Mammary microvascular endothelial cell (primary cell): ENCODE data around the gene SLC25A25. TPM values are rescaled to one million over a fixed set of nuclear protein-coding genes. Genes with fewer than 3 reads are reported as not detected.

Experiments
- total RNA-seq: library from RNA; depleted of rRNA; stranded (reverse); fragments of >200 nt; gene quantifications from 2 replicates; pipeline ENCODE4 v1.2.3, GENCODE V29; 2015

The SLC25A25 gene
- total RNA-seq: 24.5 and 26.8 TPM in 2 replicates

DNA sequence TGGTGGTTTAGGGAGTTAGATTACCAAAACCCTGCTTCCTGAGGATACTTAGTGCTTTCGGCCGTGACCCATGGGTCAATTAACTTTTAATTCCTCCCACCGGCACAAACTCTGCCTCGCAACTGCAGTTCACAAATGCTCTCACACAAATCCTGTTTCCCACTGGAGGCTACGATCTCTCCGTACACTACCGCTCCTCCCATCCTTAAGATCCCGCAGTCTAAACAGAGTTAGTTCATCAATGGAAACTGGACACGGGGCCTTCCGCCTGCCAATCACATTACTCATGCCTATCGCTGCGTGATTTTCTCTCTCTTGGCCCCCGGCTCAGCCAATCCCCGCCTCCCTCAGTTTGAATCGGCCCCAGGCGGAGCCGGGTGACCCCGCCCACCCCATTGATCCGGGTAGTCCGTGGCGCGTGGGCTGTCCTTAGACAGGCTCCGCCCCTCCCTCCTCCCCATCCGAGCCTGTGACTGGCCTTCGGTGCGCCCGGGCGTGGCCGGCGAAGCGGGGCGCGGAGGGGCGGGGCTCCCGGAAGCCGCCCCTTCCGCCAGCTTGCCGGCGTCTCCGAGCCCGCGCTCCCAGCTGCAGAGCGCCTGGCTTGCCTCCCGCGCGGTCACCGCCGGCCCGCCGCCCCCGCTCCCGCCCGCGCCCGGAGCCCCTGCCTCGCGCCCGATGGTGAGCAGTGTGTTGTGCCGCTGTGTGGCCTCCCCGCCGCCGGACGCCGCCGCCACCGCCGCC is at the start of gene SLC25A25:
SLC25A25 (plus strand) TSS at position 588 of the 741 bp plus-strand sequence; CDS start at position 676, 88 bp downstream.

DNA sequence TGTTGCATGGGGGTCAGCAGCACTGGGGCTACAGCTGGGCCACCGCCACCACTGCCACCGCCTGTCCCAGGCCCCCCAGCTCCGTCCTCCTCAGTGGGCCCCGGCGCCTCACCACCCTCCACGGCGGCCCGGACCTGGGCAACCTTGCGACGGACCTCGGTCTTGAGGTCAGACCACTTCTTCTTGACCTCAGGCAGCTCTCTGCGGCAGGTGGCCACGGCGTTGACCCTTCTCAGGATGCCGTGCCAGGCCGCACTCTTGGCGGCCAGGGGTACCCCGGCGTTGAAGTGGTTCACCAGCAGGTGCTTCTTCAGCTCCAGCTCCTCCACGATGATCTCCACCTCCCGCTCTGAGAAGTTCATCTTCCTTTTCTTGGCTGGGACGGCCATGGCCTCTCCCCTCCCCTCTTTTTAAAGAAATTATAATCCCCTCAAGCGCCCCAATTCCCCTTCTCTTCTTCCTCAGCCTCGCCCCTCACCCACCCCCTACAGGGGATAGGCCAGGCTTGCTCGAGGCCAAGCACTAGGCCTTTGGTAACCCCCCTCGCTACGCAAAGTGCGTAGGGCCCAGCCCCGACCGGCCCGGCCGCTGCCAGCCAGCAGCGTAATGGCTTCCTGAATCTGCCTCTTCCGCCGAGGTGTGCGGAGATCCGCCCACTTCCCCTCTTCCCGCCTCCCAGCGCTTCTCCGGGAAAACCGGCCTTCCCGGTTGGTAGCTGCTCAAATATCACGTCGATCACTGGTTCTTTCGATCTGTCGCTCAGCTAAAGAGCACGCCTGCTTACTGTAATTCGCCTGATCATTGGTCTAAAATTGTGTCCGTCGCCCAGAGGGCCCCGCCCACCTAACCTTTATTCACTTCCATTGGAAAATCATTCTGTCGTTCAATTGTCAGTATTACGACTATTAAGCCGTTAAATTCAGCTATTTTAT is 1.1 kb upstream of the SLC25A25 start, which contains the start of gene NAIF1:
NAIF1 (minus strand) TSS at position 608 of the 932 bp plus-strand sequence; CDS start at position 389, 219 bp downstream.

DNA sequence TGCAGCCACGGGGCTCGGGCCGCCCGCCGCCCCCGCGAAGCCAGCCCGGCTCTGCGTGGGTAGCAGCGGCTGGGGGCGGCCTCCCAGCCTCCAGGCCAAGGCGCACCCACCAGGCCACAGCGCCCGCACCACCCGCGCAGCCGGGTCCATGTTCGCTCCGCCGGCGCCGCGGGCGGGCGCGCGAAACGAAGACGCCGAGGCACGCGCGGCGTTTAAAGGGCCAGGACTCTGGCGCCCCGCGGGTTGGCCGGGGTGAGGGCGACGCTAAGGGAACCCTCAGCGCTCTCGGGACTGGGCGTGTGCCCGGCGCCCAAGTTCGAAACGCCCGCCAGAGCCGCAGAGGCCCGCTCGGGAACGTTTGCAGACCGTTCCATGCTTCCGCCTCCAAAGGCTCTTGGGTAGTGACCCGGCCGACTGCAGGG is 59.5 kb downstream of the SLC25A25 start, which contains the start of gene PTGES2:
PTGES2 (minus strand) TSS at position 162 of the 422 bp plus-strand sequence; CDS start at position 150, 12 bp downstream.

DNA sequence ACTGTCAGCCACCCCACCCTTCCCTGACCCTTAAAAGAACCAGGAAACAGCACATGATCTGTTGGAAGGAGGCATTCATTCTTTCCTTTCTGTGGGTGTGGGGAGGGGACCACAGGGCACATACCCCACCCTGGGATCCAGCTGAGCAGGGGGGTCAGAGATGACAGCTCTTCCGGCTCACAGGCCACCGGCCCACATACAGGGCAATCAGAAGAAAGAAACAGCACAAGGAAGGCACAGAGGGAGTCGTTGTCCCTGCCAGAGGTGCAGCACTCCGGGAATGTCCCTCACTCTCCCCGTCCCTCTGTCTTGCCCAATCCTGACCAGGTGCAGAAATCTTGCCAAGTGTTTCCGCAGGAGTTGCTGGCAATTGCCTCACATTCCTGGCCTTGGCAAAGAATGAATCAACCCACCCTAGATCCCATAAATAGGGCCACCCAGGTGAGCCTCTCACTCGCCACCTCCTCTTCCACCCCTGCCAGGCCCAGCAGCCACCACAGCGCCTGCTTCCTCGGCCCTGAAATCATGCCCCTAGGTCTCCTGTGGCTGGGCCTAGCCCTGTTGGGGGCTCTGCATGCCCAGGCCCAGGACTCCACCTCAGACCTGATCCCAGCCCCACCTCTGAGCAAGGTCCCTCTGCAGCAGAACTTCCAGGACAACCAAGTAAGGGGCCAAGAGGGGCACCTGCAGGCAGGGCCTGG is 81.1 kb downstream of the SLC25A25 start, which contains the start of gene LCN2:
LCN2 (plus strand) TSS at position 453 of the 701 bp plus-strand sequence; CDS start at position 526, 73 bp downstream.

Other genes with a start within 250 kb of the SLC25A25 start
- 378 and 433 TPM in 2 replicates for gene ENG, start 213.6 kb upstream of the SLC25A25 start, total RNA-seq
- gene AK1, start 190.6 kb upstream of the SLC25A25 start, total RNA-seq: 55.0 and 101 TPM in 2 replicates
- 29.6 and 37.4 TPM in 2 replicates for gene ST6GALNAC6, start 168.6 kb upstream of the SLC25A25 start, total RNA-seq
- gene ST6GALNAC4, start 151.2 kb upstream of the SLC25A25 start, total RNA-seq: 73.9 and 82.3 TPM in 2 replicates
- 0.34 and 1.3 TPM in 2 replicates for gene PIP5KL1, start 137.5 kb upstream of the SLC25A25 start, total RNA-seq
- gene DPM2, start 130.4 kb upstream of the SLC25A25 start, total RNA-seq: 20.5 and 23.8 TPM in 2 replicates
- gene EEIG1, start 87.2 kb upstream of the SLC25A25 start, total RNA-seq: 3.1 and 19.4 TPM in 2 replicates
- 7.6 and 9.0 TPM in 2 replicates for gene NAIF1, start 912 bp upstream of the SLC25A25 start, total RNA-seq
- 61.8 and 68.0 TPM in 2 replicates for gene PTGES2, start 59.5 kb downstream of the SLC25A25 start, total RNA-seq
- not detected in 2 replicates for gene LCN2, start 81.2 kb downstream of the SLC25A25 start, total RNA-seq
- gene BBLN, start 92.0 kb downstream of the SLC25A25 start, total RNA-seq: 136 and 182 TPM in 2 replicates
- gene CIZ1, start 123.3 kb downstream of the SLC25A25 start, total RNA-seq: 46.6 and 60.8 TPM in 2 replicates
- not detected in 2 replicates for gene DNM1, start 135.1 kb downstream of the SLC25A25 start, total RNA-seq
- 52.0 and 60.3 TPM in 2 replicates for gene GOLGA2, start 207.8 kb downstream of the SLC25A25 start, total RNA-seq
- 35.2 and 42.5 TPM in 2 replicates for gene SWI5, start 208.0 kb downstream of the SLC25A25 start, total RNA-seq